NCI-H446 treated with DMSO at 0.1 percent for 48 hours (cell line): ENCODE data around the gene PDHA1.

Source experiments
- DNase-seq: peaks from one replicate; lab custom pipeline; 2025; lab: John Stamatoyannopoulos, UW

Gene PDHA1

GRCh38 chrX:19343535-19344408 lies at the start of gene PDHA1:
TSS of gene PDHA1 (plus strand) at chrX:19343927. CDS start at chrX:19344038, 111 bp downstream.
- peak; percentile 80 for DNase-seq

GRCh38 chrX:19303256-19303880 lies 40.4 kb upstream of the PDHA1 start:
- no peak for DNase-seq

DNA sequence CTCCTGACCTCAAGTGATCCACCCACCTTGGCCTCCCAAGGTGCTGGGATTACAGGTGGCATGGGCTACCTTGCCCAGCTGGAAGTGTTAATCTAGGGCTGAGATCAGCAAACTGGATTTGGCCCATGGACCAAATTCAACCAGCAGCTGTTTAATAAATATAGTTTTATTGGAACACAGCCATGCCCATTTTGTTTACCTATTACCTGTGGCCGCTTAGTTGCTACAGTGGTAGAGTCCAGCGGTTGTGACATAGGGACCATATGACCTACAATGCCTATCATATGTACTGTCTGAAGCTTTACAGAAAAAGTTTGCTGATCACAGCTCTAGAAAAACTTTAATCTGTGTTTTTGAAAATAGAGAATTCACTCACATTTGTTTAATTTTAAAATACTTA lies 17.2 kb upstream of the PDHA1 start:
- no peak for DNase-seq

GRCh38 chrX:19331831-19332230 lies 11.9 kb upstream of the PDHA1 start:
- DNase-seq: no peak

DNA sequence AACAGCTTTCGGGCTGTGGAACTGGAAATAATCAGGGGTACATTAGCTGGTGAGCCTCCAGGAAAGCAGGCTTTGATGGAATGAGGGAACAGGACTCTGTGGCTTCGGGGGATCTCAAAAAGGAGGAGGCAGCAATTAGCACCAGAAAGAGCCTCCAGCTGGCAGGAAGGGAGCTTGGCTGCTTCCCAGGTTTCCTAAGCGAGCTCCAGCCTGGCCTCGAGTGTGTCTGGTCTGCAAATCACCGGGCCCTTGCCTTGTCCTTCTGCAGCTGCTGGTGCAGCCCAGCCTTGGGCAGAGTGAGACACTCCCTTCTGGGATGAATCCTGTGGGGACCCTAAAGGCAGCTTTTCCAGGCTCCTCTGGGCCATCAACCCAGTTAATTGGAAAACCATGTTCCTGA lies 10.7 kb upstream of the PDHA1 start:
- DNase-seq: no peak

- DNase-seq: no peak
Observed at GRCh38 chrX:19334945-19335626, 8.6 kb upstream of the PDHA1 start.

DNA sequence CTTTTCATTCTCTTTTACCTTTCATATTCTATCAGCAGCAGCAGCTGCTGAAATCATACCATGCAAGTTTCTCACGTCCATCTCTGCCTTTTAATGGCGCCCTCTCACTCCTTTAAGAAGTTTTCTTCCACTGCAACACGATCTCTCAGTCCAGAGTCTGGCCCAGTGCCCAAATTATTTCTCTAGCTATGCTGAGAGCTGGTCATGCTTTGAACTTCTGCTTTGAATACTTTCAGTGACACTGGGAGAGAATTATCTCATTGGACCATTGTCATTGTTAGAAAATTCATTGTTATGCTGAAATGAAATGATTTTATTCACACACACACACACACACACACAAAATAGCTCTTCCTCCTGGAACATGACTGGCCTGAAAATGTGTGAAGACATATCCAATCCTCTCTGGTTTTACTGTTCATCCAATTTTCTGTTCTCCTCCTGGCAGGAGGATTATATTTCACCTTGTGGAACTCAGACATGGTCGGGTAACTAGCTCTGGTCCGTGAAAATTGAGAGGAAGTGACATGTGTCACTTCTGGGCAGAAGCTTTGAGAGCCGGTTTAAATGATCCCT lies 1.3 kb upstream of the PDHA1 start:
- no peak for DNase-seq

DNA sequence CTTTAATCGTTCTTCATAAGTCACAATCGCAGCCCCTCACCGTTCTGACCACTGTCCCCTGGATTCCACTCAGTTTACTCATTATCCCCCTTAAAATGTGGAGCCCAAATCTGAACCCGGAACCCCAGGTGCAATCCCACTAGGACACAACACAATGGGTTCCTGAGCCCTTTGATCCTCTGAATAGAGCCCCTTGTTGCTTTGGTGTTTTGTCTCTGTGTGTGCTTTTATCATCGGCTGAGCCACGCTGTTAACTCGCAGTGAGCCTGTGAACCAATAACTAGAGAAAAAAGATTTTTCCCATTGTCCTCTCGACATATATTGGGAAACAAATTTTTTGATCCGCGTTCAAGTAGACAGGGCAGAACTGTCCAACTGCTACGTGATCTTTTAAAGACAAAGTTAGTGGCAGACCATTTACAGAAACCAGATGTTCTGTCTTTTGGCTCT lies 617 bp upstream of the PDHA1 start:
- no peak for DNase-seq

- DNase-seq: no peak
Observed at GRCh38 chrX:19344661-19345060, 934 bp downstream of the PDHA1 start.

DNA sequence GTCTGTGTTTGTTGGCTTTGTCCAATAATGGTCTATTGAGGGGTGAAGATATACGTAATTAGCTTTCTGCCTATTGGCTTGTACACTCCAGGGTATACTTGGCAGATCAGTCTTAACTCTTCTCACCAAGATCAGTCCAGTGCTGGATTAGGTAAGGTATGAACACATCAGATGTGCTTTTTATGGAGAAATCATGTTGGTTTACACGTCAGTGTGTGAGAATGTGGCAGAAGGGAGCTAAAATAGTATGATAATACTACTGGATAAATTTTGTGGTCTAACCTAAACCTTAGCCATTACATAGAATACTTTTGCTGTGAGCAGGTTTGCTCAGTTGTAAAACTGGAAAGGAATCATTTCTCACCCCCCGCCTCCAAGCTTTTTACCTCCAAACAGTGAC lies 4.2 kb downstream of the PDHA1 start:
- no peak for DNase-seq

- DNase-seq: no peak
Observed at GRCh38 chrX:19349264-19349663, 5.5 kb downstream of the PDHA1 start.

DNA sequence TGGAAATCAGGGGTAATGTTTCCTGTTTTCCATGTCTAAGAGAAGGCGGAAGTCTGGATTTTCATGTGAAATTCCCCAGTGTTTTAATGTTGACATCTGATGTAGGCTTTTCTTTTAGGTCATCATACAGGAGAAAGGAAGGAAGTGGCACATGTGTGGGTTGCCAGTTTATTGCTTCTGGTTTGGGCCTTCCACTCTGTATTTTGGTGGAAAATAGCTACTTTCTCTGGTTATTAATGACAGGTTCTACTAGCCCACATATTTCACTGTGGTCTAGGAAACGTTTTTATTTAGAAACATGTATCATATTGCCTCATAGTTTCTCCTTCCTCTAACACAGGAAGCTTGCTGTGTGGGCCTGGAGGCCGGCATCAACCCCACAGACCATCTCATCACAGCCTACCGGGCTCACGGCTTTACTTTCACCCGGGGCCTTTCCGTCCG lies 7.2 kb downstream of the PDHA1 start:
- DNase-seq: no peak

GRCh38 chrX:19354625-19355024 lies 10.9 kb downstream of the PDHA1 start:
- DNase-seq: no peak

- no peak for DNase-seq
Observed at GRCh38 chrX:19358521-19358920, 14.8 kb downstream of the PDHA1 start.

DNA sequence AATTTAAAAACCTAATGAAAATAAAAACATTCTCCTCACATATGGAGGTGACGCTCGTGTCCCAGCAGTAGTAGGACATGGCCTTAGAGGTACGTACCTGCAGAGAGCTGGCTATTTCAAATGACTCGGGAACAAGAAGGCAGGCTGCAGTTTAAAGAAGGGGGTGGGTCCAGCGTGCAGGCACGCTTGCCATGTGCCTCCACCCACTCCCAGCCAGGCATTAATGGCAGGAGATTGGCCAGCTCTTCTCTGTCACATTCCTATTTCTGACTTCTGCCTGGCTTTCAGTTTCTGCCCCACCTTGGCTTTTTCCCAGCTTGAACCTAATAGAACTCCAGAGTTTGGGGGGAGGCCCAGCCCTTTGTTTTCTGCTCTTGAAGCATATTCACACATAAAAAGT lies 17.2 kb downstream of the PDHA1 start:
- DNase-seq: no peak

DNA sequence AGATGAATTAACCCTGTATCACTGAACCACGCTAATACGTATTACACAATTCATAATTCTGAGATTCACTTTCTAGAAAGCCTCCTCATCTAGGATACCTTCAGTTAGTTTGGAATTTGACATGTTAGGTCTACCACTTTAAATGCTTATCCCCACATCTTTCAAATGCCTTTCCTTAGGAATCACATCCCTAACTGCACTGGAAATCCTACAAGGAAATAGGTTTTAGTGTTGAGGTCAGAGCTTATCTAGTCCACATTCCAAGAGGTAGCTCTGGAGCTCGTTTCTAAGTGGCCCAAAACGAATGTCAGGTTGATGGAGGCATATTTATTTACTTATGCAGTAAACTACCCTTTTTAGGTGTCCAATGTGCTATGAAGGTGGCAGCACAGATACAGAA lies 18.0 kb downstream of the PDHA1 start:
- DNase-seq: no peak

- DNase-seq: no peak
Observed at GRCh38 chrX:19368576-19368975, 24.8 kb downstream of the PDHA1 start.

GRCh38 chrX:19370061-19370460 lies 26.3 kb downstream of the PDHA1 start:
- no peak for DNase-seq

- no peak for DNase-seq
Observed at GRCh38 chrX:19372170-19372546, 28.4 kb downstream of the PDHA1 start.

DNA sequence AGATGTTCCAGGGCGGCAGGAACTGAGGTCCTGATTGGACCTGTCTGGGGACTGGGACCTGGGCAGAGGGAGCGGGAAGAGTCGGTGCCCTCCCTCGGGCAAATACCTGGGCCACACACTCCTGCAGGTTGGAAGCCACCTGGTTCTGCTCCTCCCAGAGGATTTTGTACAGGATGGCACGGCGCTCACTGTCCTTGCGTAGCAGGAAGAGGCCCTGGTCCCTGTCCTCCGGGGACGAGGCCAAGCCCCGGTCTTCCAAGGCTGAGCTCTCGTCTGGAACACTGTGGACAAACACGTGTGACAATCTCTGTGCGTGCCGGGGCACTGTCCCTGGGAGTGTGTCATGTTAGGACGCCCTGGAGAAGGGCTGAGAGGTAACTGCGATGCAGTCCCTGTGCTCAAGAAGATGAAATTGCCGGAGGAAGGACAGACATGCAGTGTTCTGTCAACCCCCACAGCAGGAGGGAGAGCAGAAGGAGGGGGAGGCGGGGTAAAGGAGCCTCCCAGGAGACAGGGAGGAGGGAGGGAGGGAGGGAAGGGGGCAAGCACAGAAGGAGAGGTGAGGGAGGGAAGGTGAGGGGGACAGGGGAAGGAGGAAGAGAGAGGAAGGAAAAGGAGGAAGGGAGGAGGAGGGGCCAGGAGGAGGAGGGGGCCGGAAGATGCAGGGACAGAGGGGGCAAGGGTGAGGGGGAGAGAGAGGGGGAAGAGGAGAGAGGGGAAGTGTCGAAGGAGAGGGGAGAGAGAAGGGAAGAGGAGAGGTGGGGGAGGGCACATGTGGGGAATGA lies 29.0 kb downstream of the PDHA1 start:
- DNase-seq: no peak

DNA sequence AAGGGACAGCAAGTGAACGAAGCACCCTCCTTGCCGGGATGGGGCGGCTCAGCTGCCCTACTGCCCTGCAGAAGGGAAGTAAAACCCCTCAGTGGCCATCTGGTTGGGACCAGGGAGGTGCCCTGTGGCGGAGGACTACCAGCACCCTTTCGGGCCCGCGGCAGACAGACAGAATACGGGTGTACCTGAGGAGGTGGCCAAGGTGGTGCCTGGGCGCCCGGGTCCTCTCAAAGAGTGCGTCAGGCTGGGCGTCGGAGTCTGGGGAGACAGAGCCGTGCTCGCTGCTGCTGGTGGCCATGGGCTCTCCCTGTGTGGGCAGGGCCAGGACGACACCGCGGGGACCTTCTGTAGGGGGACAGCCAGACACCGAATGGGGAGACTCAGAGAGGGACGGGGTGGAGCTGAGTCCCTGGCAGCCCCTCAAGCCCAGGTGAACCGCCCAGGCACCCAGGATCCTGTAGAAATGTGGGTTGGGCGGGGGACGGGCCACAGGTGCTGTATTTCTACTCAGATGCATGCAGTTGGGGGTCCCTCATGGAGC lies 29.7 kb downstream of the PDHA1 start:
- DNase-seq: no peak
